Left lobe of liver (tissue), 2 donors: Measurements from ENCODE around the gene POU6F2. TPM values are rescaled to one million over a fixed set of nuclear protein-coding genes. Genes with fewer than 3 reads are reported as not detected.

ENCODE experiments used
- ATAC-seq: fragments of 200-7000 bp; cut with Tn5 transposase; one replicate; pipeline ENCODE4 v1.9.1; 2020; ENCODE audit warnings: mild to moderate bottlenecking, moderate library complexity
- DNase-seq: peaks from one replicate; pipeline ENCODE4 v3.0.0-alpha.2; 2020; ENCODE audit warnings: low spot score
- total RNA-seq: library from RNA; stranded (reverse); gene quantifications from one replicate; pipeline ENCODE4 v1.2.1, GENCODE V29; 2021
- donor health status: DM: no; HTN: no; CAD: no; lungs with moderate emphysema.
- donor health status: DM: no; HTN: yes; CAD: no.

The POU6F2 gene
- total RNA-seq, 1 donor from 2014 or later, result 0.81 TPM

- no peak for ATAC-seq
- DNase-seq, result no peak
Observed at GRCh38 chr7:39069031-39069430, 91.3 kb downstream of the POU6F2 start.

DNA sequence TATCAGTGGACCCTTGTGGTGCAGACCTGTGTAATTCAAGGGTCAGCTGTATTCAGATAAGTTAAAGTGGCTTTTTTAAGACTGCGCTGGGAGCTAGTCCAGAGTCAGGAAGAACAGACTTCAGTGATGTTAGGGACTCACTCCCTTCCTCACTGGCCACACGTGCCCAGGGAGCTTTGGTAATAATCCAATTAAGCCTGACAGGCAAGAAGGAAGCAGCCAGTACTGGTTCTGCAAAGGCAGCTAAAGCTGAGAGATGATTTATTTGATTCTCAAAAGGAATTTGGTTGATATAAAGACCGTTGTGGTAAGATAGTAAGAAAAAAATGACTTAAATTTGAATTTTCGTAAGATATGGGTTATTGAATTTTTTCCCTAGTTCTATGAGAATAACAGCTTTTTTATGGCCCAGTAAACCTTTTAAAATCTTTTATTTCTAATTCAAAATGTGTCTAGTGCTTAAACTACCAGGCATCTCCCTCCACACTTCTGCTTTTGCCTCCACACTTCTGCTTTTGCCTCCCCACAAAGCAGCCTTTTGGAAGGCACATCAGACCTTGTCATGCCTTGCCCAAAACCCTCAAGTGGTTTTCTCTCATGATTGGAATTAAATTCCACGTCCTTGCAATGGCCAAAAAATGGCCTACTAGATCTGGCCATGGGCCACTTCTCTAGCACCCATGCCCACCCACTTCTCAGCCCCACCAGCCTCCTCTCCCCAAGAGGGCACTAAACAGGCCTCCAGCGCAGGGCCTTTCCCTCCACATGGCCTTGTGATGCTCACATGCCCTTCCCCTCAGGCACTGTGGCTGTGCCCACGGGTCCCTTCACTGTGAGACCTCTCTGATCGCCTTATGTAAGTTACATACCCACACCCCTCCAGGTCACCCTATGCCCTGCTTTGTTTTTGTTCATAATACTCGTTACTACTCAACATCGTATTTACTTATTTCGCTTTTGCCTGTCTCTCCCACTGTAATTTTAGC lies 92.5 kb downstream of the POU6F2 start:
- ATAC-seq (no peak), DNase-seq (no peak)

- no peak for ATAC-seq
- DNase-seq, result no peak
Observed at GRCh38 chr7:39071116-39071515, 93.4 kb downstream of the POU6F2 start.

DNA sequence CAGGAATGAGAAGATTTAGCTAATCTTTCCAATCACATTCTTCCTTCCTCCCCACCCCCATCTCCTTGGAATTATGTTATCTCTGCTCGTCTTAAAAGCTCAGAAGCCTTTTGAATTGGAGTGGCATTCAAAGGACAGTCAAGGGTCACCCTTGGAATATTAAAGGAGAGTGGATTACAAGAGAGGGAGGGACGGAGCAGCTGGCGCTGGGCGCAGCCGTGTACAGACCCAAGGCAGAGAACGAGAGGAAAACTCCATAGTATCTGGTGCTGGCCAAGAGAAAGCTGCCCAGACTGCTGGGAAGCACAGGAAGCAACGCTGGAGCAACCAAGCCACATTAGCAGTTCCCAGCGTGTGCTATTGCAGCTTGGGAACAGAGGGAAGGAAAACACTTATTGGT lies 95.7 kb downstream of the POU6F2 start:
- DNase-seq (no peak), ATAC-seq (peak; percentile 26)

- no peak for ATAC-seq
- DNase-seq, result no peak
Observed at GRCh38 chr7:39075210-39075609, 97.5 kb downstream of the POU6F2 start.

DNA sequence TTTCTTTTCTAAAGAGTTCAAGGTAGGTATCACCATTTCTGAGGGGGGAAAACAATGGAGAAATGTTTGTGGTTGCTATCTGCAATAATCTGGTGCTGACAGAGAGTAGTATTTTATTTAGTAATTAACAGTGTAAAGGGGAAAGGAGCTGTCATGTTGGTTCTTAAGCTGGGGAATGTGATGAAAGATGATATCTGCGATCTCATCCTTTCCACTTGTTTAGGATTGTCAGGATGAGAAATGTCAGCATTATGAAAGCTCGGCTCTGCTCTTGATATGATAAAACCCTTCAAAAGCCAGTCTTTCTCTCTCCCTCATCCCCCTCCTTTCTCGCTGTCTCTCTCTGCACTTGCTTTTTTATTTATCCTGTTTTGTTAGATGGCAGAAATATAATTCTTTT lies 106.1 kb downstream of the POU6F2 start:
- no peak for DNase-seq

GRCh38 chr7:39084349-39084748 lies 106.6 kb downstream of the POU6F2 start:
- DNase-seq (no peak), ATAC-seq (no peak)

More for the DNA sequence above, 106.1 kb downstream of the POU6F2 start:
- no peak for ATAC-seq

GRCh38 chr7:39085189-39085588 lies 107.5 kb downstream of the POU6F2 start:
- ATAC-seq, result no peak
- no peak for DNase-seq

DNA sequence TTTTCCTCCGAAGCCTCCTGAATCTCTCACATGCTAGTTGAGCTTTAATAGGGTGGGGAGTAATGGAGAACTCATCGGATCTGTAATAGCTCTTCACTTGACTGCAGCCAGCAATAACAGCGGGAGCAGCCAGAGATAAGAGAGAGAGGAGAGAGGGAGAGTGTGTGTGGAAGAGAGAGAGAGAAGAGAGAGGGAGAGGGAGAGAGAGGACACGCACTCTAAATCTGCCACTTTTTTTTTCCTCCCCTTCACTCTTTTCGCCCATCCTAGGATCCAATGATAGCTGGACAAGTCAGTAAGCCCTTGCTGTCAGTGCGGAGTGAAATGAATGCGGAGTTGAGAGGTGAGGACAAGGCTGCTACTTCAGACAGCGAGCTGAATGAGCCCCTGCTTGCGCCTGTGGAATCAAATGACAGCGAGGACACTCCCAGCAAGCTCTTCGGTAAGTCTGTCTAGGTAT lies 107.9 kb downstream of the POU6F2 start:
- ATAC-seq (peak; percentile 44), DNase-seq (no peak)

DNA sequence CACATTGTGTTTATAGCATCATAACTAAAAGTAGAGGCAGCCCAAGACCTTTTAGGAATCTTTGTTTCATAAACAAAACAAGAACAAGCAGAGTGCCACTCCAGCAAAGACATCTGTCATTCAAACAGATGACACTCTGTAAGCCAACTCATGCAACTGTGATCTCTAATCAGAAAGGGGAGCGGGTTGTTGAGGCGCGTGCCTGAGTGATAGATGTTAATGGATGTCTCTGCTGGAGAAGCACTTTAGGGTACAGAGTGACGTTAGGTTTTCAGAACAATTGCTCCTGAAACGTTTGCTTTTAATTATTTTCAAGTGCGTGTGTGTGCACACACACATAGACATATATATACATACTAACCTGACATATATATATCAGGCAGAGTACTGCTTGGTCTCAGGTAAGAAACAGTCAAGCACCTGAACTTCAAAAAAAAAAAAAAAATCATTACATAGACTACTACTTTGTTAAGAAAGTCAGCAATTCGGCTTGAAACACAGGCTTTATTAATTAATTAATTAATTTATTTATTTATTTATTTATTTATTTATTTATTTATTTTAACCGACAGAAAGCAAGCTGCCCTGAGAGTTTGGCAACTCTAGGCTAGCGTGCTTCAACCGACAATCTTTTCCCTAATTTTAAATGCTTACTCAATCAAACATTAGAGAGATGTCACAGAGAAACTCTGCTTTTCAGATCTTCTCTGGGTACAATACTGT lies 109.1 kb downstream of the POU6F2 start:
- no peak for ATAC-seq
- DNase-seq, result no peak

DNA sequence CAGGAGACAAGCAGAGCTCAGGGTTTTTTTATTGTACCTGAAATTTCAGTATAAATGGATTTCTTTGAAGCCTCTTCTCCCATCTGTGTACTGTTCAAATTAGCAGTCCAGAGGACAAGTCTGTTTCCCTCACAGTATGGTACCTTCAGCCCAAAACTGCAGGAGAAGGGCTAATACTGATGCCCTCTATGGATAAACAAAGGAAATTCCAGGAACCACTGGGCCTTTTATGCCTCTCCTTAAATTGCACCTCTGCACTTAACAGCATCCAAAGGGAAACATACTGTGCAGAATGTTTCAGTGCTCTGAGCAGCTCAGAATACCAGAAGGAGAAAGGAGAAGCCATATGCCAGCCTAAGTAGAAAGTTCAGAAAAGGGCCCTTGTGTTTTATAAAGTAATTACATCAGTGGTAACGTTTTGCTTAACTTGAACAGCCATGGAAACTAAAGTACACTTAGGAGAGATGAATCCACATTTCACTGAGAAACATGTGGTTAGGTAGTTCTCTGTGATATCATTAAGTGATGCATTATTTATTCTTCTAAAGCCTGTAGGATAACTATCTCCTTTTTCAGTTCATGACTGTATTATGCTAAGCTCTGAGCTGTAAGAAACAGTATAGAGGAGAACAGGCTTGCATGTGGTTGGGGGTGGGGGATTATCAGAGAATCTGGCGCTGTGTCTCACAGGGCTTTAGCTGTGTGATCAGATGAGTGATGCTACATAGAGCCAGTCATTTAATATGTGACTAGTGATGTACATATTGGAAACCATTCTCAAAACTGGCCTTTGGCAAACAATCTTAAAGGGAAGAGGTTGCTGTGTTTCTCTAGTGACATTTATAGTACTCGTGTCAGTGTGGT lies 111.3 kb downstream of the POU6F2 start:
- DNase-seq (no peak), ATAC-seq (peak; percentile 34)

DNA sequence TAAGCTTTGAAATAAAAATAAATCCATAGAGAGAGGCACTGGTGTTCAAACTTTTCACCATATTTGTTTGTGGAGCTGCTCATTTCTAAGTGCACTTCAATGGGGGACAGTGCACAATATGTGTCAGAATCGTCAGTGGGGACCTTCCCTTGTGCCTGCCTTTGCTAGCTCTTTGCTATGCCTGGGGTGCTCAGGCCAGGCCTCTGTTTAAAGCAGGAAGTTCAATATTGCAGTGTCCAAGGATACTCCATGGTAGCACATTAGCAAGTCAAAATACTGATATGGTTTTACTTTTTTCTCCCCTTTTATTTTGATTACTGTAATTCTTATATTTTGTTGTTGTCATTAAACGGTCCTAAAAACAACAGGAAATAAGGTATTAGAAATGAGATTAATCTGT lies 113.4 kb downstream of the POU6F2 start:
- DNase-seq (no peak), ATAC-seq (no peak)

- no peak for ATAC-seq
- DNase-seq, result no peak
Observed at GRCh38 chr7:39091774-39092173, 114.1 kb downstream of the POU6F2 start.

GRCh38 chr7:39094731-39095130 lies 117.0 kb downstream of the POU6F2 start:
- DNase-seq (no peak), ATAC-seq (no peak)

- DNase-seq (no peak), ATAC-seq (no peak)
Observed at GRCh38 chr7:39095875-39096619, 118.3 kb downstream of the POU6F2 start.

DNA sequence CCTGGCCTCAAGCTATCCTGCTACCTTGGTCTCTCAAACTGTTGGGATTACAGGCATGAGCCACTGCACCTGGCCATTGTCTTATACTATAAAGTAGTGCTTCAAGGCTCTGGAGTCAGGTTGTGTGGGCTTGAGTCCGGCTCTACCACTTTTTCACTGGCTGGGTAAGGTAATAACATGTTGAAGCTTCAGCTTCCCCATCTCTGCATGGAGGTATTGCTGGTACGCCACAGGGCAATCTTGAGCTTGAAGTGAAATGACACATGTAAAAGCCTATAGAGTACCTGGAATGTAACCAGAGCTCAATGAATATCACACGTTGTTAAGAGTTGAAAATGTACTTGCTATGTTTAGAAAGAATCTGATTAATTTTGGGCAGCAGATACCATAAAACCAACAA lies 120.8 kb downstream of the POU6F2 start:
- ATAC-seq (no peak), DNase-seq (no peak)

- no peak for ATAC-seq
- DNase-seq, result no peak
Observed at GRCh38 chr7:39099146-39099545, 121.4 kb downstream of the POU6F2 start.

- no peak for ATAC-seq
Observed at GRCh38 chr7:39100270-39100669, 122.6 kb downstream of the POU6F2 start.

DNA sequence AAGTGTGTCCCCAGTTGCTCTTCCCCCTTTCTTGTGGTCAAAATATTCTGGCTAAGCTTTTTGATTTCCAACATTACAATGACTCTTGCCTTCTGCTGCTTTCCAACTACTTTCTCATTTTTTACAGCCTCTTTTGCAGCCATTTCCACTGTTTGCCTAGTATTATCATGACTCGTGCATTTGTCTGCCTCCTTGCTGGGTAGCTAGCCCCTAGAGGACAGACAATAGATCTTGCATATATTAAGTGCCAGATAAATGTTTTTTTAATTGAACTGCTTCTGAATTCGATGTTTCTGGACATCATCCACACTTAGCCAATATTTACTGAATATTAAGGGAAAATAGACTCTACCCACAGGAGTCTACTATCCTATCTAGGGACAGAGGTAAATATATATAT lies 124.5 kb downstream of the POU6F2 start:
- DNase-seq (no peak), ATAC-seq (no peak)

More at GRCh38 chr7:39100270-39100669, 122.6 kb downstream of the POU6F2 start:
- no peak for DNase-seq

DNA sequence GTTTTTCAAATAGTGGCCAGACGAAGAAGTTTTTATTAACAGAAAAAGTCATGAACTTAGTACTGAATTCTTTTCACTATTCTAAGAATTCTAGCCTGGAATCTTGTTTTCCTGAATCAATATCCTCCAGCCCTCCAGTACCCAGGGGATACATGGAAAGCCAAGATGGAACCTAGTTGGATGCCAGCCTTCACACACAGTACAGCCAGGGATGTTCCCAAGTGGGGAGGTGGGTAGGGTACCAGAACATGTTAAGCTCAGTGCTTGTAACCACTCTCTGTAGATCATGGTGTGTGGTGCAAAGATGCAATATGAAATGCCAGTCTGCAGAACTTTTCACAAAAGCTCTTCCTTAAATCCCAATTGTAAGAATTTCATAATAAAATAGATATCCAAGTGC lies 128.0 kb downstream of the POU6F2 start:
- ATAC-seq, result no peak
- DNase-seq, result no peak
